NCI-H128 (cell line): ENCODE results near the gene CLTCL1.

Experiments used
- DNase-seq: peaks from one replicate; lab custom pipeline; 2025; ENCODE audit not compliant: unreplicated experiment; lab: John Stamatoyannopoulos, UW

Gene CLTCL1

DNA sequence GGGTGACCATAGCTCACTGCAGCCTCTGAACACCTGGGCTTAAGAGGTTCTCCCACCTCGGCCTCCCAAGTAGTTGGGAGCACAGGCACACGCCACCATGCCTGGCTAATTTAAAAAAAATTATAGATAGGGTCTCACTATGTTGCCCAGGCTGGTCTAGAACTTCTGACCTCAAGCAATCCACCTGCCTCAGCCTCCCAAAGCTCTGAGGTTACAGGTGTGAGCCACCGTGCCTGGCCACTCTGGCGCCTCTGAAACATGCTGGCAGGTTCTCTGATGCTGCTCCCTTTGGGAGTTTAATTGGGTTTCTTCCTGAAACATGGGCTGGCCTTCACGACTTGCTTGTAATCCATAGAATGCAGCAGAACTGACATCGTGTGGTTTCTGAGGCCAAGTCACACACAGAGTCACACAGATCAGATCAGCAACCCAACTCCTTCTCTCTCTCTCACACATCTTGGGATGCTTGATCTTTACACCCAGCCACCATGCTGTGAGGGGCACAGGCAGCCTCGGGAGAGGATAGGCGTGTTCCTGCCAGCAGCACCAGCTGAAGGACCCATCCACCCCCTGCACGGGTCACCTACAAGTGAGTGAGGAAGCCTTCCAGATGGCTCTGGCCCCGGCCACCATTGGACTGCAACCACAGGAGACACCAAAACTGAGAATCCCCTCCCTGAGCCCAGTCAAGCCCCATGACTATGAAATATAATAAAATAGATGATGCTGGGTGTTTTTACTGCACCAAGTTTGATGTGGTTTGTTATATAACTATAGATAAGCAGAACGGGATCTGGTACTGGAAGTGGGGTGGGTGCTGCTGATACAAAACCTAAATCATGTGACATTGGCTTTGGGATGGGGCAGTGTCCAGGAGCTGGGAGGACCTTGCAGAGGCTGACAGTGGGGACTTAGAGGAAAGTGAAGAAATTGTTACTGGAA is 138.3 kb downstream of the CLTCL1 start:
- no peak for DNase-seq

DNA sequence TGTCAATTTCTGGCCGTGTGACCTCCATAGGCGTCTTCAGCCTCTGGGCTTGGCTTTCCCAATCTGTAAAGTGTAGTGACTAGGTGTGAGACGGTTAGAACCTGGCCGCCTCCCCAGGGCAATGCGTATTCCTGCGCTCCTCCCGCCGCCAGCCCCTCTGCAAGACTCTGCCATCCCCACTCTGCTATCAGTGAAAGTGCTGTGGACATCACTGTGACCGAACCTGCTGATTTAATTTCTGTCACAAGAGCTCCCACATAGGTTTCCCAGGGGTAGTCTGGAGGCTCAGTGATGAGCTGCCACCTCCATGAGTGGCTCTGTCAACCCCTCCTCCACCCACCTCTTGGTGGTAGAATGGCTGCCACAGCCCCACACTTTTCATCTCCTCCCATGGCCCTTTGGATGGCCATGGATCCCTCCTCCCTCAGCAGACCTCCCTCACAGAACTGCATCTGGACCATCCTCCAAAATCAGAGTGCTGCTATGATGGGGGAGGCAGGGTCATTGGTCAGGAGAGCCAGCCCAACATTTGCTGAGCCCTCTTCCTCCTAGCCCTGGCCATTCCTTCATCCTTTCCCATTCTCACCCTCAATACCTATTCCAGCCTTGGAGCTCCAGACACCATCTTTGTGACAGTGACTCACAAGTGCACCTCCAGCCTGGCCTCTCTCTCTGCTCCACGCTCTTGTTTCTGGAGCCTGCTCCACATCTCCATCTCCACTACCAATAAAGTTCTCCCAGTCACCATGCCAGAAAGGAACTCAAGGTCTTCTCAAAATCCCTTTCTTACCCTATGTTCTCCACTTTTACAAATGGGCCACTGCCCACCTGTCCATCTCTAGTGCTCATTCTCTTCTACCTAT is 140.0 kb downstream of the CLTCL1 start:
- DNase-seq: no peak

DNA sequence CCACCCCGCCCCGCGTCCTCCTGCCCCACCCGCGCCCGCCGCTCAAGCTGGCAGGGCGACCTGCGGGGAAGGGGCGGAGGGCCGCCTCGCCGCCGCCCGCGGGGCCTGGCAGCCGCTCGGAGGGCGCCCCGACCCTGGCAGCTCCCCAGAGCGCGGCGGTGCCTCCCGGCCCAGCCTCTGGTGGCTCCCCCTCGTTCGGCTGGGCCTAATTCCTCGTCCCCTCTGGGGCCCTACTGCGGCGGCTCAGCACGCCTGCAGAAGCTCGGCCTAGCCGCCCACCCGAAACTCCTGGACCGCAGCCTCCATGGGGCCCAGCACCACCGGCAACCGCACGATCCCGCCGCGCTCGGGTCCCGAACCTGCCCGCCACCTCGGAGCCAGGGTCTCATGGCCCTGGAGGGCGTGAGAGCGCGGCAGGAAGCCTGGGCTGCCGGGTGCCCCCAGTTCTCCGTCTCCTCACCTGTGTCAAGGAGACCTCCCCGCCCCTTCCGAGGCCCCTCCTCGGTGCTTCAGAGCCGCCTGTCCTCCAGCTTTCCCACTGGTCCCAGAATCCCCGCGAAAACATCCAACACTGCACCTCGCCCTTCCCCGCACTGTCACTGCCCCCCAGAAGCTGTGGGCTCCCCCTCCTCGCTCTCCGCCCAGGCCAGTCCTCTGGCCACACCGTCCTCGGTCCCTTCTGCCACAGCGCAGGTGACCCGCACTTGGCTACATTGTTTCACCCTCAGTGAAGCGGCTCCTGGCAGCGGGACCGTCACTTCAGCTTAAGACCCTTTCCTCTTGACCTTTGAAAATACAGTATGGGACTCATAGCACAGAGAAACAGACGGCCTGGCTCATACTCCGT is 140.8 kb downstream of the CLTCL1 start:
- DNase-seq: no peak

DNA sequence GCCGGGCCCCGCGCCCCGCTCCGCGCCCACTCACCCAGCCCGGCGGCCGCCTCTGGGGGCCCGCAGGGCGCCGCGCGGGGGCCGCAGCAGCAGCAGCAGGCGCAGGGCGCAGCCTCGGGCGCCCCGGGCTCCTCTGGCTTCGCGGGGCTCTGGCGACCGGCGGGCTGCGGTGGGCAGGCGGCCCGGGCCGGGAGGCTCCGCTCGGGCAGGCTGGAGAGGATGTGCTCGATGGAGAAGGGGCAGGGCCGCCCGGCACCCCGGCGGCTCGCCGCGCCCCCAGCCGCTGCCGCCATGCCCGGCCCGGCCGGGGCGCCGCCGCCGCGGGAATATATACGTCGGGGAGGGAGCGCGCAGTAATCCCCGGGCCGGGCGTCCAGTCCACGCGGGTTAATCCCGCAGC is 141.5 kb downstream of the CLTCL1 start, which contains the start of gene GSC2:
GSC2 (minus strand) TSS at position 302 of the 400 bp plus-strand sequence; CDS start at position 293, 9 bp downstream.
- DNase-seq: no peak

DNA sequence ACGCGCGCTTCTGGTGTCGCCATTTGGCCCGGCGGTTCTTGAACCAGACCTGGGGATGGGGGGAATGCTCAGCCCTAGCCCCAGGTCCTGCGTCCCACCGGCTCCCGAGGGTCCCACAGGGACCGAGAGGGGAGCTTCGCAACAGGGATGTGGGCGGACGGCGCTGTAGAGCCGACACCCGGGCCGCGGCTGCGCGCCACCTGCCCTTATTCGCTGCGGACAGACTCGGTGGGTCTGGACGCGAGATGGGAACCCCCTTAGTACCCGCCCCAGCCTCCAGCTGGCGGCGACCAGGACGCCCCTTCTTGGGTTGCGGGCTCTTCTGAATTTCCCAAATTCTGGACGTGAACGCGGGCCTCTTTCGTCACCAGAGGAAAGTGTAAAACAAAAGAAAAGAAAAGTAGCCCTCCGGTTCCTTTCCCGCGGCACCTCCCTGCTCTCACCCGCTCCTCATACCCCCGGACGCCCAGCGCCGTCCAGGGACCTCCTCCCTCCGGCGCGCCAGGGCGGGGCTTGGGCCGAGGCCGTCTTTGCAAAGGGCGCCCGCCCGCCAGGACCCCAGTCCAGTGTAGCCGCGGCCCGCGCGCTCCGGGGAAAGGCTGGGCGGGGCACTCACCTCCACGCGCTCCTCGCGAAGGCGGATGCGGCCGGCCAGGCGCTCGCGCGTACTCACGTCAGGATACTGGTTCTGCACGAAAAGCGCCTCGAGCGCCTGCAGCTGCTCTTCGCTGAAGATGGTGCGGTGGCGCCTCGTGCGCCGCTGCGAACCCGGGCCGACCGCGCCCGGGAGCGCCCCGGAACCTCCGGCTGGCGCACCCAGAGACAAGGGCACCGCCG is 142.3 kb downstream of the CLTCL1 start:
- DNase-seq: no peak

DNA sequence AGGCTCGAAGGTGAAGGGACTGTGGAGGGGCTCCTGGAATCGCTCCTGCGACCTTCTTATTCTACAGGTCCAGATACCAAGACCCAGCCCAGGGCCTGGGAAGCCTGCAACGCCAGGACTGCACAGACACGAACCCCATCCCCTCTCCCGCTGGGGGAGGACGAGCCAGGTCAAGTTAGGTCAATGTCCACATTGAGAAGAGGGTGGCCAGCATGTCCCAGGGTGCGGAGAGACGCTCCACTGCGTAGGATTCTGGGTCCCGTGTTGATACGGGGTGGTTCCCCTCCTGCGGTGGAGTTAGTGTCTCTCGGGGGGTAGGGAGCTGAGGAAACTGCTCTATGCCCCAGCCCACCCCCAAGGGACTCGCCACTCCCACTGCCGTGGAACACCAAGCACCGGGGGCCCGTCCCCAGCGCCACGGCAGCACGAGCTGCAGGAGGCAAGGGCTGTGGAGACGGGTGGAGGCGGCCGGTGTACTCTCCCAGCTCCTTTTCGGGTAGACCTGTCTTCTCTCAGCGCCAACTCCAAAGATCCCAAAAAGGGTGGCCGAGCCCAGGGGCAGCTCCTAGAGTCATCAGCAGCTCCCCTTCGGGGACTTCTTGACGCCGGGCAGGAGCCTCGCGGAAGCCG is 143.0 kb downstream of the CLTCL1 start:
- no peak for DNase-seq

DNA sequence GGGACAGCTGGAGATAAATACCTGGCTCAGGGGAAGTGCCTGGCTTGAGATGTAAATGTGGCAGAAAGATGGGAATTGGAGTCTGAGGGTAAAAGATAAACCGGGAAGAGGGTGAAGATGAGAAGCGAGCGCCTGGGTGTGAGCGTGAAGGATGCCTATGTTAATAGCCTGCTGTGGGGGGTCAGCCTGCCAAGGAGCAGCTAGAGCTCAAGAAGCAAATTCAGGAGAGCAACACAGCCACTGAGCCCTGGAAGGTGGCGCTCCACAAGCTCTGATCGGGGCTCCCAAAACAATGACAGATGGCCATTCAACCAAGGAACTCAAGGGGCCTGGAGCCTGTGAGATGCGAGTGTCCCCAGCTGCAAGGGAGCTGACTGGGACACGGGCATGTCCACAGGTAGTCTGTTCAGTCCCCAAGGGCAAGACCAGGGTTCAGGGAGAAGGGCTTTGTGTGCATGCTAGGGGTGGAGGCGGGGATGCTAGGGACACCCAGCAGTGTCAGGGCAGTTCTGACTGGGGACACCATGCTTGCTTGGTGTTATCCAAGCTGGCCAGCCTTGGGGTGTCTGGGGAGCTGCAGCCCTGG is 144.2 kb downstream of the CLTCL1 start:
- DNase-seq: no peak

DNA sequence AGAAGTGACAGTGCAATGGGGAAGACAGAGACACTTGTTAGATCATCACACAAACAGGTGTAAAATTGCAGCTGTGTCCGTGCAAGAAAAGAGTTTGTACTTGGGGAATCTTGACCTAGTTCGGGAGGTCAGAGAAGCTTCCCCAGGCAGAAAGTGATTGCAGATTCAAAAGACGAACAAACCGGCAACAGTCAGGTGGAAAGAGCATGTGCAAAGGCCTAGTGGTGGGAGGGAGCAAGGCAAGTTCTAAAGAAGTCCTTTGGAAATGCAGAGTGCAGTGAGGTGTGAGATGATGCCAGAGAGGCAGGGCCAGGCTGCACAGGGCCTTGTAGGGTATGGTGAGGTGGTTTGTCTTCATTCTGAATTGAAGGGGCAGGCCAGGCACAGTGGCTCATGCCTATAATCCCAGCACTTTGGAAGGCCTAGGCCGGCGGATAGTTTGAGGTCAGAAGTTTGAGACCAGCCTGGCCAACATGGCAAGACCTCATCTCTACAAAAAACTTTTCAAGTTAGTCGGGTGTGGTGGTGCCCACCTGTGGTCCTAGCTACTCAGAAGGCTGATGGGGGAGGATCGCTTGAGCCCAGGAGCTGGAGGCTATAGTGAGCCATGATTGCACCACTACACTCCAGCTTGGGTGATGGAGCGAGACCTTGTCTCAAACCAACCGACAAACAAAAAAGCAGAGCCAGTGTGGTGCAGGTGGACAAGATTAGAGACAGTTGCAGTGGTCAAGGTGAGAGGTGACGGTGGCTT is 145.1 kb downstream of the CLTCL1 start:
- no peak for DNase-seq

DNA sequence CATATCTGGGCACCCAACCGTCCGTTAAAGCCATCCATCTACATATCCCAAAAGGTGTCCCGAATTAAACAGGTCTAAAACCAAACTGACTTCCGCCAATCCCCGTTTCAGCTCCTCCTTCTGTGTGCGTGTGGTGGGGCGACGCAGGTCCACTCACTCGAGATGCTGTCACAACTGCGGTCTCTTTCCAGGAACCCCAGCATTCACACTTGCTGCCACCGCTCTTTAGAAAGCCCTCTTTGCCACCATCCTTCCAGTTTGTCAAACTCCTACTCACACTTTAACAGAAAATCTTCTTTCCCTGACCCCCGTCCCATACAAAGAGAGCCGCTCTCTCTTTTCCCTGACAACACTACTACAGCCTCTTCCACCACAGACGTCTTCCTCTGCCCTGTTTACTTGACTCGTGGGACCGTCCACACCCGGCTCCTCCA is 147.5 kb downstream of the CLTCL1 start:
- no peak for DNase-seq

DNA sequence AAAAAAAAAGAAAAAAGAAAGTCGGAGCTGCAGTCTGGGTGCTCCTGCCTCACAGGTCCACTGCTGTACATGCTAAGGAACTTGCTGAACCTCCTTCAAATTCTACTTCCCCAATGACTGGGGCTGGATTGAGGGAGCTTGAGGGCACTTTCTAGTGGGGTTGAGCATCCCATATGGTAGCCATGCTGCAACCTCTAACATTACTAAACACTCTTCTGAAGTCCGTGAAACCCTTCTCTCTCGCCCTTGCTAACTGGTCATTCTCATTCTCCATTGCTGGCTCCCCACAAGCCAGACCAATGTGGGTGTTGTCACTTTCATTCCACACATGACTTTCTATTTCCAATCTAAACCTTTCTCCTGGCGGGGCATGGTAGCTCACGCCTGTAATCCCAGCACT is 148.3 kb downstream of the CLTCL1 start:
- DNase-seq: no peak

DNA sequence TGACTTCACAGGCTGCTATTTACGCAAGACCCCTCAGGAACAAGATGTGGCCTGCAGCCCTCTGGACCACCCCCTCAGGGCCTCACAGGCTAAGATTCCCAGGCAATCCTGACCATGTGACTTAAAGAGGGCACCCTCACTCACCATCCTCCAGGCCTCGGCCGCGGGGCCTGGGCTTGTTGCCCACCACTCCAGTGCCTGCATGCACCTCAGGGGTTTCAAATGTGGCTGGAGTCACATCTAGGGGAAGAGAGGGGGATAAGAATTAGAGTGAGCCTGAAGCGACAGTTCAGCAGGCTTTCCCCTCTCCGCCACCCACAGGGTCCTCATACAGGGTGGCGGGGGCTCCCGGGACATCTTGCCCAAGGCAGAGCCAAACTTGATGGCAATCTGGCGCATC is 149.1 kb downstream of the CLTCL1 start:
- no peak for DNase-seq

DNA sequence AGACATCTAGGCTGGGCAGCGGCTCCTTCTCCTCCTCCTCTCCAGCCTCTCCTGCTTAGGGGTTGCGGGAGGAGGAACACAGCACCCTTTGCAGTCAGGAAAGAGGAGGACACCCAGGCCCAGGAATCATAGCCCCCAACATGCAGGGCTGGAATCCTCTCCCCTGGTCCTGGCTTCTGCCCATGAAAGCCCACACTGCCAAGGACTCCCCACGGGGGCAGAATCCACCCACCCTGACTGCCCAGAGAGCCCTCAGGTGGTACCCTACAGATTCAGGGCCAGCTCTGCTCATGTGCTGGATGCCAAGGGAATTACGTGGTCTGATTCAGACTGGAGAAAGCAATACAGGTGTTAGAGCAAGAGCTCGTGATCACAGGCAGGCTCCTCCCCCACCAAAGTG is 151.5 kb downstream of the CLTCL1 start:
- DNase-seq: no peak

DNA sequence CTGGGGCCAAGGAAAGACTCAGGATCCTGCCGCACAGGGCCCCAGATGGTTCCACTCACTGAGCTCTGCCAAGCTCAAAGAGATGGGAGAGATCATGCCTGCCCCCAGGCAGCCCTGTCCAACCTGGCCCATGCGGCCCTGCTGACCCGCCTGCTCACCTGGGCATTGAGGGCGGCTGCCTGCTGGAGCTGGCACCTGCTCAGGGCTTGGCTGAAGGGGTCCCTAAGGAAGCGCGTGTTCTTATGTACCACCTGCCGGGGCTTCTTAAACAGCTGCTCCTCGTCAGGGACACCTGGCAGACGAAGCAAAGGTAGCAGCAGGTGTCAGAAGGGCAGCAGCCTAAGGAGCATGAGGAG is 152.5 kb downstream of the CLTCL1 start:
- DNase-seq: no peak

DNA sequence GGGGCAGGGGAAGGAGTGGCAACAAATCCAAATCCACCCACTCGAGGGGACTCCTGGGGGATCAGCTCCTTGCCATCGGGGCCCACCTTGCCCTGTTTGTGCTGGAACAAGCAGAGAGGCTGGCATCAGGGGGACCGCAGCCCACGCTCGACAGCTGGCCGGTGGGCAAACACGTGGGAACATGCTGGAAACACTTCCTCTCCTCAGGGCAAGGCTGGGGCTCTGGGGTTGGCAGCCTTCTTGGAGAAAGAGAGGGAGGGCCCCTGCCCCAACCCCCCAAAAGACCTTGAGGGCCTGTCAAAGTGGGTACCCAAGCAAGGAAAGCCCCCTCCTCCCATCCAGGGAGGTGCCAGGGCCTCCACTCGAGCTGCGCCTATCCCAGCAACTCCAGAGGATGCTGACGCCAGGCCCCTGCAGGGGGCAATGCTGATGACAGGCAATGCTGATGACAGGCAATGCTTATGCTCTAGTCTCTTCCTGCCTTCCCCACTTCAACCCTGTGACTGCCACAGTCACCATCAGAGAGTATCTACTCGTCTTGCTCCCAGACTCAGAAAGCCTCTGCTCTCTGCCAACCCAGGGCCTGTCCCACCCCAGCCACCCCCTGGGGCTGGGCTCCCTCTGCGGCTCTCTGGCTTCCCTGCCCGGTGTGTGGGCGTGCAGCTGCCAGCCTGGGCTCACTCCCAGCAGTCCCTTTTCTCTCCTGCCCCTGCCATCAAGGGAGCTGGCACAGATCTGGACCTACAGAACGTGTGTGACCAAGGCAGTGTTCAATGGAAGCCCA is 153.1 kb downstream of the CLTCL1 start:
- no peak for DNase-seq

DNA sequence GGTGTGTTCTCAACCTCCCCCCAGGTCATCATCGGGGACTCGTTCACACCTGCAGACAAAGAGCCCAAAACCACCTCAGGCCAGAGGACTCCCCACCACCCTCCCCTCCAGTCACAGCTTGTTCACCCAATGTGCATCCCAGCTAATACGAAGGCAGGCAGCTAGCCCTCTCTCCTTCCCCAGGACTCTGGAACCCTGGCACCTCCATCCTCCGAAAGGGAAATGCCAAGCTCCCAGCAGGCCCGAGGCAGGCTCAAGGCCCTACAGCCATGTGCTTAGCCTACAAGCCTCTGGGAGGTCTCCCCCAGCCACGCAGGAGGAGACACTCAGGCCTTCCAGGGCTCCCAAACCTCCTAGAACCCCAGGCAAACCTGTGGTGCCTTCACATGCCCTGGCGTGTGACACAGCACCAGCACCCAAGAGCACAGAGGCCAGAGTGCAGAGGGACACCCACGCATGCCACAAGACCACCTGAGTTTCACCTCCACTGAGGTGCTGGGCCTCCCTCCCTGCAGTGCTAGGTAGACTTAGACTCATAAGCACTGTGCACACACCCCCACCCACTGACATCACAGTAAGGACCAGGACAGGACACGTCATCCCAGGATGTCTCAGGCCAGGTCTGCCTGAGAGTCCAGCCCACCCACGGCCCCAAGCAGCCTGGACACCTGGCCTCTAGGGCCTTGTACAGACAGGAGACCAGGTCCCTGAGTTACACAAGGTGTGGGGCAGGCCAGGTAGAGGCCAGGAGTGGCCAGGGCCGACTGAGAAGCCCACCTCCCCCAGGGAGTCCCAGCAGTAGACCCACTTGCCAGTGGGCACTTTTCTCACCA is 153.9 kb downstream of the CLTCL1 start:
- DNase-seq: no peak

DNA sequence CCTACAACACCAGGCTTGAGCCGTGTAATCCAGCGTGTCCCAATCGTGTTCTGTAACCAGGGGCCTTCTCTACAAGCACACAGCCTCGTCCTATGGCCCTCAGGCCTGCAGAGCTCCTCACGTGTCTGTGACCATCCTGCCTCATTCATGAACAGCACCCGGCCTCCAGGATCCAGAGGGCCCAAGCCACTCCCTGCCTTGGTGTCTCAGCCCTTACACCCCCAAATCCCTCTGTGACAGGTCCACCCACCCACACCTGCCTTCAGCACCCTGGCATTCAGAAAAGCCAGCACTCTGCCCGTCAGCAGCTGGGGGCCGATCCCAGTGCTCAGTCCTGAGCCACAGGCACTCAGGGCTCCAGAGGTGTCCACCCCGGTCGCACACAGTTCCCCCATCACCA is 154.6 kb downstream of the CLTCL1 start:
- DNase-seq: no peak

DNA sequence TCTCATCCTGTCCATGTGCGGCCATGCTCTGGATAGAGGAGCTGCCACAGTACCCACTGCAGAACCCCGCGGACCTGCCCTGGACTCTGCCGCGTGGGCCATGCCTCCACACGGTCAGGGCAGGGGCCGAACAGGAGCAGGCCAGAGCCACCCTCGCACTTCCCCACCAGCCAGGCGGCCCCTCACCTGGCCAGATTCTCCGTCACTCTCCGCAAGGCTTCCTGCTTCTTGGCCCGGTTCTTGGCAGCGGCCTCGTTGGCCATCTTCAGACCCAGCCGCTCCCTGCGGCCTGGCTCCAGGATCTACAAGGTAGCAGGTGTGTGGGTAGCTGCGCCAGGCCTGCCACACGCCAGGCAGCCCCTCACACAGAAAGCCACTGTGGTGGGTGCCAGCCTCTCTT is 156.6 kb downstream of the CLTCL1 start:
- DNase-seq: no peak
